SIG-M5 treated with dmso at 0.1 percent for 504 hours (cell line): ENCODE data around the gene SYCE1L.
"Not testable (repeated sequence)": the region's sequence is repeated elsewhere in the genome, so short reads cannot be mapped to it uniquely, and the experiment has no call there.

ENCODE experiments used
- DNase-seq: peaks from one replicate; lab custom pipeline; 2025; ENCODE audit not compliant: unreplicated experiment; lab: John Stamatoyannopoulos, UW

Gene SYCE1L

GRCh38 chr16:77197747-77198146 lies 1.5 kb upstream of the SYCE1L start:
- no peak for DNase-seq

- no peak for DNase-seq
Measured at GRCh38 chr16:77206533-77206932, 7.3 kb downstream of the SYCE1L start.

- DNase-seq, result no peak
Measured at GRCh38 chr16:77207030-77207429, 7.8 kb downstream of the SYCE1L start.

- no peak for DNase-seq
Measured at GRCh38 chr16:77208382-77208781, 9.2 kb downstream of the SYCE1L start.

- DNase-seq, result peak; percentile 11
Measured at GRCh38 chr16:77211880-77212740, 12.9 kb downstream of the SYCE1L start.

GRCh38 chr16:77212741-77213541 lies 13.7 kb downstream of the SYCE1L start:
- DNase-seq, result peak; percentile 21

- DNase-seq, result no peak
Measured at GRCh38 chr16:77213542-77214106, 14.4 kb downstream of the SYCE1L start.

GRCh38 chr16:77214411-77215138 lies 15.4 kb downstream of the SYCE1L start:
- no peak for DNase-seq

GRCh38 chr16:77219437-77219836 lies 20.2 kb downstream of the SYCE1L start:
- no peak for DNase-seq

- DNase-seq, result no peak
Measured at GRCh38 chr16:77220427-77220826, 21.2 kb downstream of the SYCE1L start.

- no peak for DNase-seq
Measured at GRCh38 chr16:77221482-77221881, 22.3 kb downstream of the SYCE1L start.

- no peak for DNase-seq
Measured at GRCh38 chr16:77223184-77223583, 24.0 kb downstream of the SYCE1L start.

GRCh38 chr16:77225182-77225581 lies 26.0 kb downstream of the SYCE1L start:
- DNase-seq, result no peak

GRCh38 chr16:77227745-77228144 lies 28.5 kb downstream of the SYCE1L start:
- no peak for DNase-seq

GRCh38 chr16:77231047-77231446 lies 31.8 kb downstream of the SYCE1L start:
- DNase-seq, result no peak

GRCh38 chr16:77233799-77234519 lies 34.8 kb downstream of the SYCE1L start:
- no peak for DNase-seq

GRCh38 chr16:77234611-77235010 lies 35.4 kb downstream of the SYCE1L start:
- DNase-seq, result no peak

GRCh38 chr16:77236063-77236511 lies 36.9 kb downstream of the SYCE1L start:
- peak; percentile 71 for DNase-seq

- no peak for DNase-seq
Measured at GRCh38 chr16:77238593-77238992, 39.4 kb downstream of the SYCE1L start.

GRCh38 chr16:77242471-77242870 lies 43.3 kb downstream of the SYCE1L start:
- DNase-seq, result not testable (repeated sequence)
